Astrocyte (in vitro differentiated cells and primary cell): ENCODE results near the gene ASB16. TPM values are rescaled to one million over a fixed set of nuclear protein-coding genes. Genes with fewer than 3 reads are reported as not detected.

ENCODE experiments used
- microRNA-seq: library from miRNA; unstranded; fragments of <30 nt; microRNA quantifications from one replicate; pipeline ENCODE4 v1.2.0, GENCODE V29; 2020
- total RNA-seq: library from RNA; stranded (reverse); gene quantifications from 2 replicates; pipeline ENCODE4 v1.2.1, GENCODE V29; 2021

The ASB16 gene
- total RNA-seq, 1 donor from 2014 or later, result not detected

Small RNA genes within 50 kb of the gene (microRNA-seq; reads per million reads assigned to microRNA genes)
- 1.1 reads per million for gene MIR6782

Other genes starting within 250 kb of the ASB16 start
- gene PPY, start 228.2 kb upstream of the ASB16 start, total RNA-seq, result not detected in 2 replicates
- not detected in 2 replicates for gene PYY, start 216.8 kb upstream of the ASB16 start, total RNA-seq
- gene NAGS, start 166.1 kb upstream of the ASB16 start, total RNA-seq, result 0.91 and 1.0 TPM in 2 replicates
- 17.1 and 21.8 TPM in 2 replicates for gene TMEM101, start 155.7 kb upstream of the ASB16 start, total RNA-seq
- 77.0 and 90.5 TPM in 2 replicates for gene LSM12, start 104.0 kb upstream of the ASB16 start, total RNA-seq
- 94.5 and 98.5 TPM in 2 replicates for gene G6PC3, start 100.0 kb upstream of the ASB16 start, total RNA-seq
- 18.7 and 21.6 TPM in 2 replicates for gene HDAC5, start 47.1 kb upstream of the ASB16 start, total RNA-seq
- 1.6 and 2.3 TPM in 2 replicates for gene HROB, start 28.8 kb upstream of the ASB16 start, total RNA-seq
- 28.2 and 28.8 TPM in 2 replicates for gene TMUB2, start 16.3 kb downstream of the ASB16 start, total RNA-seq
- 87.0 and 96.0 TPM in 2 replicates for gene ATXN7L3, start 29.2 kb downstream of the ASB16 start, total RNA-seq
- 43.2 and 48.0 TPM in 2 replicates for gene UBTF, start 49.0 kb downstream of the ASB16 start, total RNA-seq
- not detected in 2 replicates for gene SLC4A1, start 97.4 kb downstream of the ASB16 start, total RNA-seq
- 2.0 and 3.4 TPM in 2 replicates for gene RUNDC3A, start 137.9 kb downstream of the ASB16 start, total RNA-seq
- 80.6 and 80.9 TPM in 2 replicates for gene SLC25A39, start 154.1 kb downstream of the ASB16 start, total RNA-seq
- gene GRN, start 174.6 kb downstream of the ASB16 start, total RNA-seq, result 327 and 338 TPM in 2 replicates
- gene FAM171A2, start 193.1 kb downstream of the ASB16 start, total RNA-seq, result 18.2 and 22.8 TPM in 2 replicates
- gene ITGA2B, start 218.9 kb downstream of the ASB16 start, total RNA-seq, result 0.31 and 0.68 TPM in 2 replicates